A673 (cell line): Measurements from ENCODE around the gene PLCXD3. TPM values are rescaled to one million over a fixed set of nuclear protein-coding genes. Genes with fewer than 3 reads are reported as not detected.

Experiments
- BruUV-seq: library from RNA; stranded (reverse); fragments of 400-500 nt; replicated peaks from 2 replicates; lab custom pipeline; 2021; lab: Mats Ljungman, UMichigan
- CTCF ChIA-PET: fragments of 300-600 bp; sonication (Branson Sonifier 250); formaldehyde crosslinking; loops from one replicate; lab custom pipeline; 2022; ENCODE audit warnings: antibody characterized with exemption; lab: Charles Lee
- POLR2A ChIA-PET: fragments of 300-600 bp; sonication (Branson Sonifier 250); formaldehyde crosslinking; loops from one replicate; lab custom pipeline; 2022; ENCODE audit warnings: antibody characterized with exemption; ENCODE audit not compliant: low non-redundant PET; lab: Charles Lee
- DNase-seq: peaks from one replicate; pipeline ENCODE4 v3.0.0-alpha.2; 2015; ENCODE audit warnings: low spot score
- H3K27ac ChIP-seq: fragments of 200-600 bp; sonication (generic); 2 replicates; pipeline ENCODE4 v1.5.1; 2016; ENCODE audit warnings: mixed run types, low read depth, mild to moderate bottlenecking, mixed read lengths, antibody characterized with exemption, low read length; ENCODE audit not compliant: poor library complexity, severe bottlenecking
- H3K27me3 ChIP-seq: fragments of 200-600 bp; sonication (generic); replicated peaks from 2 replicates; pipeline ENCODE4 v1.6.1; 2017; ENCODE audit warnings: mixed run types, low read depth, mild to moderate bottlenecking, mixed read lengths, antibody characterized with exemption, low read length; ENCODE audit not compliant: insufficient read depth, poor library complexity
- H3K36me3 ChIP-seq: fragments of 200-600 bp; sonication (generic); 2 replicates; pipeline ENCODE4 v1.6.1; 2016; ENCODE audit warnings: mixed run types, mild to moderate bottlenecking, mixed read lengths, antibody characterized with exemption, low read length; ENCODE audit not compliant: insufficient read depth, poor library complexity, severe bottlenecking
- H3K4me1 ChIP-seq: fragments of 200-600 bp; sonication (generic); 2 replicates; pipeline ENCODE4 v1.6.1; 2017; ENCODE audit warnings: mixed run types, mild to moderate bottlenecking, mixed read lengths, antibody characterized with exemption, low read length; ENCODE audit not compliant: insufficient read depth, poor library complexity, severe bottlenecking
- H3K4me3 ChIP-seq: fragments of 200-600 bp; sonication (generic); 2 replicates; pipeline ENCODE4 v1.5.1; 2016; ENCODE audit warnings: low read depth, mixed run types, mild to moderate bottlenecking, mixed read lengths, low read length; ENCODE audit not compliant: poor library complexity, severe bottlenecking
- H3K9me3 ChIP-seq: fragments of 200-600 bp; sonication (generic); 2 replicates; pipeline ENCODE4 v1.6.1; 2016; ENCODE audit warnings: mixed run types, low read depth, mild to moderate bottlenecking, mixed read lengths, antibody characterized with exemption, low read length; ENCODE audit not compliant: poor library complexity, severe bottlenecking
- EZH2 ChIP-seq: fragments of 200-600 bp; sonication (generic); IDR thresholded peaks from 2 replicates; pipeline ENCODE4 v1.6.1; 2017; ENCODE audit warnings: borderline replicate concordance, low read depth, mild to moderate bottlenecking, mixed read lengths, antibody characterized with exemption, low read length; ENCODE audit not compliant: poor library complexity, severe bottlenecking
- intact Hi-C: fragments of 100-400 bp; cut with micrococcal nuclease; formaldehyde crosslinking; loops from one replicate; pipeline ENCODE4 v1.10.0; 2022; ENCODE audit not compliant: unreplicated experiment
- total RNA-seq: library from RNA; stranded (reverse); gene quantifications from 2 replicates; pipeline ENCODE4 v1.2.3, GENCODE V29; 2021
- TF ChIP-seq, protein P1 (sequence below): fragments of 300-800, 200-600 bp; sonication (generic); conservative IDR thresholded peaks from 2 replicates; pipeline ENCODE4 v1.5.1; 2017; ENCODE audit warnings: low read depth, mild to moderate bottlenecking, antibody characterized with exemption, low read length, moderate library complexity, mixed read lengths

The PLCXD3 gene
- total RNA-seq, 1 experiment from 2014 or later = 1.3 TPM

GRCh38 chr5:41452506-41452905 lies 57.9 kb downstream of the PLCXD3 start:
- intact Hi-C loops = no loop called here

DNA sequence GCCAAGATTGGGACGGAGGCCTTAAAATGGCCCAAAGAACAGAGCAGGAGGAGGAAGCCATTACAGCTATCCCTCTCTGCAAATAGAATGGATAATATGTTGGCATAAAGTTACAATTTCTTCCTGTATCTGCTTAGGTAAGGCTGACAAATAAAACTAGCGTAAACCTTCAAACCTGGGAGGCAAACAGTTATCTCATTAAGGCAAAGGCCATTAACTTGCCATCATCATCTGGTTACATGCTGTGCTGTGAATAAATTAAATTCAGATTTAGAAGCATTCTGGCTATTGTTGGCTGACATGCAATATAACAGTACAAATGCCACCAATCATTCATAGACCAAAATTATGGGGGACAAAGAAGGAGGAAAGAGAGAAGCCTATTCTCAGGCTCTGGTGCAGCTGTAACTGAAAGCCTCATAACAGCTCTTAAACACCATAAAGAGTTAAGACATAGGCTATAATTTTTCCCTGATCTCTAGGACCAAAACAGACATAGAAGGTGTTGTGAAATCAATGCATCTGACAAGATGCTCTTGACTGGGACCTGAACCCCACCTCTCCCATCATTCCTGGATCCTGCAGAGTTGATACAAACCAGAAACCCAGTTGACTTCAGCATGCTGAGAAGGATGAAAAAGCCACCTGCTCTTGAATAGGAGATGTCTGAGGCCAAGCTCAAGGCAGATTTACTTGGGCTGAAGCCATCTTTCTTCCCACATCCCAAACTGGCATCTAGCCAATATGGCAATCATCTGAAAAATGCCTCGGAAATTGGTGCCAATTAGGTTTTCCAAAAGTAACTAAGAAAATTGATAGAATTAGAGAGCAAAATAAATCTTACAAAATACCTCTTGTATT lies 62.5 kb downstream of the PLCXD3 start:
- H3K27ac ChIP-seq = no peak overlapping the region
- peak; percentile 2 for DNase-seq
- no TSS peak for BruUV-seq
- no peak for TF ChIP-seq EZH2
- TF ChIP-seq, protein P1, sequence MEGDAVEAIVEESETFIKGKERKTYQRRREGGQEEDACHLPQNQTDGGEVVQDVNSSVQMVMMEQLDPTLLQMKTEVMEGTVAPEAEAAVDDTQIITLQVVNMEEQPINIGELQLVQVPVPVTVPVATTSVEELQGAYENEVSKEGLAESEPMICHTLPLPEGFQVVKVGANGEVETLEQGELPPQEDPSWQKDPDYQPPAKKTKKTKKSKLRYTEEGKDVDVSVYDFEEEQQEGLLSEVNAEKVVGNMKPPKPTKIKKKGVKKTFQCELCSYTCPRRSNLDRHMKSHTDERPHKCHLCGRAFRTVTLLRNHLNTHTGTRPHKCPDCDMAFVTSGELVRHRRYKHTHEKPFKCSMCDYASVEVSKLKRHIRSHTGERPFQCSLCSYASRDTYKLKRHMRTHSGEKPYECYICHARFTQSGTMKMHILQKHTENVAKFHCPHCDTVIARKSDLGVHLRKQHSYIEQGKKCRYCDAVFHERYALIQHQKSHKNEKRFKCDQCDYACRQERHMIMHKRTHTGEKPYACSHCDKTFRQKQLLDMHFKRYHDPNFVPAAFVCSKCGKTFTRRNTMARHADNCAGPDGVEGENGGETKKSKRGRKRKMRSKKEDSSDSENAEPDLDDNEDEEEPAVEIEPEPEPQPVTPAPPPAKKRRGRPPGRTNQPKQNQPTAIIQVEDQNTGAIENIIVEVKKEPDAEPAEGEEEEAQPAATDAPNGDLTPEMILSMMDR = no peak
- POLR2A ChIA-PET = no interaction called here
- no peaks in the 10 kb centered on the region for H3K27me3 ChIP-seq
- no peaks in the 10 kb centered on the region for H3K4me1 ChIP-seq
- intact Hi-C loops = no loop called here
- H3K36me3 ChIP-seq = no peaks in the 10 kb centered on the region
- CTCF ChIA-PET = no interaction called here
- no peak overlapping the region for H3K4me3 ChIP-seq
- H3K9me3 ChIP-seq = no peaks in the 10 kb centered on the region

More at GRCh38 chr5:41452506-41452905, 57.9 kb downstream of the PLCXD3 start:
- H3K27me3 ChIP-seq = no peaks in the 10 kb centered on the region
- no peaks in the 10 kb centered on the region for H3K4me1 ChIP-seq
- POLR2A ChIA-PET = no interaction called here
- H3K36me3 ChIP-seq = no peaks in the 10 kb centered on the region
- no peak for TF ChIP-seq EZH2
- TF ChIP-seq, protein P1 = no peak
- no peak overlapping the region for H3K27ac ChIP-seq
- no peaks in the 10 kb centered on the region for H3K9me3 ChIP-seq
- CTCF ChIA-PET = no interaction called here
- BruUV-seq = no TSS peak
- no peak for DNase-seq
- H3K4me3 ChIP-seq = no peak overlapping the region

- no peaks in the 10 kb centered on the region for H3K4me1 ChIP-seq
- intact Hi-C loops = no loop called here
- no TSS peak for BruUV-seq
- ChIA-PET CTCF (no interaction called here), POLR2A (no interaction called here)
- TF ChIP-seq EZH2 = no peak
- TF ChIP-seq, protein P1 = no peak
- H3K27me3 ChIP-seq = no peaks in the 10 kb centered on the region
- DNase-seq = no peak
- H3K9me3 ChIP-seq = no peaks in the 10 kb centered on the region
- H3K27ac ChIP-seq = no peak overlapping the region
- H3K36me3 ChIP-seq = no peaks in the 10 kb centered on the region
- no peak overlapping the region for H3K4me3 ChIP-seq
These were observed 64.4 kb downstream of the PLCXD3 start for GRCh38 chr5:41445937-41446563.
